GM12865 (cell line): Measurements from ENCODE around the gene TENT5C.

Experiments
- DNase-seq: peaks from one replicate; pipeline ENCODE4 v3.0.0; 2010; ENCODE audit warnings: low read depth
- H3K4me3 ChIP-seq: 2 replicates; pipeline ENCODE4 v1.5.1; 2011; ENCODE audit warnings: mild to moderate bottlenecking, low read depth, low read length, control low read depth
- TF ChIP-seq, protein P1 (sequence below): IDR thresholded peaks from 2 replicates; pipeline ENCODE4 v1.5.1; 2011; ENCODE audit warnings: low read length, control low read depth, low read depth, inconsistent platforms; ENCODE audit not compliant: insufficient read depth; ENCODE audit errors: missing control alignments

Gene TENT5C

DNA sequence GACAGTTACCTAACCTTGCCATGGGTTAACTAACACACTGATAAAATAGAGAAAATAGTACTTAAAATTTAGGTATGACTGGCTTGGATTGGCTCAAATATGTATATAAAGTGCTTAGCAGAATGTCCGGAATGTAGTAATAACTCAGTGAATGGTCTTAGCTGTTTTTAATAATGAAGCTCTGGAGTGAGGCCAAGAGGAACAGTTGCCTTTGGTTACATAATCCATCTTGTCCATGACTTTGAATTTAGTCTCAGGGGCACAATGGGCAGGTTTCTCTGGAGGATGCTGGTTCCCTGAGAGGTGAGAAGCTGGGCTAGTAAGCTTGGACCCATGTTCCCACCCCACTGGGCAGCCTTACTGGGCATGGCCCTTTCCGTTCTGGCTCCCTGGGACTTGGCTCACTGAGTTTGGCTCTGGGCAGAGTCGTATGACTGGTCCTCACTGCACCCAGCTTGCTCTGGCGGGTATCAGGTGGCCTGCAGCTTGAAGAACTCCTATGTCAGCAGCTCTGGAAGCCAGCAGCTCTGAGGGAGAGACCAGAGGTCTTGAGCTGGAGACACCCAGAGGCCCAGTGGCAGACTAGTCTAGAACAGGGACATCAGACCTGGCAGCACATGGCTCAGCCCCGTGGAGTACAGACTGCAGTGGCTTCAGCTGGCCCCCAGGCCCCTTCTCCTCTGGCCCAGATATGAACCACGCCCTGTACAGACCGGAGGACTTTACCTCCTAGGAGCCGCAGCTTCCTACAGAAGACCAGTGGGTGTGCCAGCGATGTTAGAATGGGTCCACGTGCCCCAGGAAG lies 40.4 kb downstream of the TENT5C start:
- TF ChIP-seq, protein P1, sequence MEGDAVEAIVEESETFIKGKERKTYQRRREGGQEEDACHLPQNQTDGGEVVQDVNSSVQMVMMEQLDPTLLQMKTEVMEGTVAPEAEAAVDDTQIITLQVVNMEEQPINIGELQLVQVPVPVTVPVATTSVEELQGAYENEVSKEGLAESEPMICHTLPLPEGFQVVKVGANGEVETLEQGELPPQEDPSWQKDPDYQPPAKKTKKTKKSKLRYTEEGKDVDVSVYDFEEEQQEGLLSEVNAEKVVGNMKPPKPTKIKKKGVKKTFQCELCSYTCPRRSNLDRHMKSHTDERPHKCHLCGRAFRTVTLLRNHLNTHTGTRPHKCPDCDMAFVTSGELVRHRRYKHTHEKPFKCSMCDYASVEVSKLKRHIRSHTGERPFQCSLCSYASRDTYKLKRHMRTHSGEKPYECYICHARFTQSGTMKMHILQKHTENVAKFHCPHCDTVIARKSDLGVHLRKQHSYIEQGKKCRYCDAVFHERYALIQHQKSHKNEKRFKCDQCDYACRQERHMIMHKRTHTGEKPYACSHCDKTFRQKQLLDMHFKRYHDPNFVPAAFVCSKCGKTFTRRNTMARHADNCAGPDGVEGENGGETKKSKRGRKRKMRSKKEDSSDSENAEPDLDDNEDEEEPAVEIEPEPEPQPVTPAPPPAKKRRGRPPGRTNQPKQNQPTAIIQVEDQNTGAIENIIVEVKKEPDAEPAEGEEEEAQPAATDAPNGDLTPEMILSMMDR = no peak
- H3K4me3 ChIP-seq = no peak overlapping the region
- DNase-seq = no peak

DNA sequence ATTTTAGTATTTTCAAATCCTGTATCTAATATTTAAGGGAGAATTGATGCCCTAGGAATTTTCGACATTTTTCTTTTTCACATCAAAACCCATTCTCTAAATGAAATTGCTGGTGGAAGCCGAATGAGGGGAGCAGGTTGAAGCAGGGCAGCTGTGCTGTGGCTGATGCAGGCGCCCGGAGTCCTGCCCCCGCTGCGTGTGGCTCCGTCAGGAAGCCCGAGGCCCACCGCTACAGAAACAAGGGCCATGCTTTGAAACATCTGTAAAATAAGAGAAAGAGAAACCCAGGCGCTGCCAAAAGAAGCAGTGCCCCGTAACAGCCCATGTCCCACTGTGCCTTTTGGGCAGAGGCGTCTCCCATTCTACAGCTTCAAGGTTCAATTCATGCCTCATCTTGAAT lies 41.1 kb downstream of the TENT5C start:
- no peak for DNase-seq
- TF ChIP-seq, protein P1 = no peak
- no peak overlapping the region for H3K4me3 ChIP-seq

DNA sequence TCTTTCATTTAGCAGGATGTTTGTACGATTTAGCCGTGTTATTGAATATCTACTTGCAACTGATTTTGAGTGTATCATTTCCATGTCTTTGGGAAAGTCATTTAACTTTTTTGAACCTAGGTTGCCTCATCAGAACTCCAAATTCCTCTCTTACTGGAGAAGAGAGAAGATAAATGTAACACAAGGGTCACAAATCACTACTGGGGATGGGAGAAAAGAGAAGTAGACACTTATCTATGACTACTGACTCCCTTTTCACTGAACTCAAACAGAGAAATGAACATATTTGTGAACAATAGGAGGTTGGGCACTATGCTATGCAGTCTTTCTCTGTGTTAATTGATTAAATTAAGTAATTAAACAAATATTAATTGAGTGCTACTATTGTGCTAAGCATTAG lies 42.2 kb downstream of the TENT5C start:
- TF ChIP-seq, protein P1 = no peak
- no peak overlapping the region for H3K4me3 ChIP-seq
- no peak for DNase-seq

DNA sequence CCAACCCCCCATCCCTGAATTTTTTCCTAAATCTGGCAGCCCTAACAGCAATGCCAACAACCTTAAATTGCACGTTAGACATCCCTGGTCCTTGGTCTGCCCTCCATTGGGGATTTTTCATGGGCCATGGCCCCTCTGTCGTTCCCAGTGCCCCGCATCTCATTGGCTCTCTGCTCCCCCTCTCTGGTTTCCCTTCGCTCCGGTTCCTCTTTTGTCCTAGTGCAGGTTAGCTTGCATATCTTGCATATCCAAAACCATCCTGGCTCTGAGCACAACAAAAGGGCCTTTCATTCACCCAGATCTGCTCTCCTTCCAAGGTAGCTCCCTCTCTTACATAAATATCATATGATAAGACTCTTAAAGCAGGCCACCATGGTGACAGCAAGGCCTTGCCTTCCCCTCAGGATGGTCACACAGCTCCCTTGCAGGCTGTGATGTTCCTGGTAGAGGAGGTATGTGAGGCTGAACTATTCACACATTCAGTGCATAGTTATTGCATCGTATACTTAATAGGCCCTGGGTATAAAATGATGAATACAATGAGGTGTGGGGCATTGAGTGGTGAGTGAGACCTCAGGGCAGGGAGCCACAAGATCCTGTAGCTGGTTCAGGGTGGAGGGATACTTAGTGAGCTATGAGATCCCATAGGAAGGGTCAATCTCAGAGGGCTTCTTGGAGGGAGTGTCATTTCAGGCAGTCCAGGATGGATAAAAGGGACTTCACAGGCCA lies 45.2 kb downstream of the TENT5C start:
- no peak overlapping the region for H3K4me3 ChIP-seq
- no peak for DNase-seq
- TF ChIP-seq, protein P1 = no peak

DNA sequence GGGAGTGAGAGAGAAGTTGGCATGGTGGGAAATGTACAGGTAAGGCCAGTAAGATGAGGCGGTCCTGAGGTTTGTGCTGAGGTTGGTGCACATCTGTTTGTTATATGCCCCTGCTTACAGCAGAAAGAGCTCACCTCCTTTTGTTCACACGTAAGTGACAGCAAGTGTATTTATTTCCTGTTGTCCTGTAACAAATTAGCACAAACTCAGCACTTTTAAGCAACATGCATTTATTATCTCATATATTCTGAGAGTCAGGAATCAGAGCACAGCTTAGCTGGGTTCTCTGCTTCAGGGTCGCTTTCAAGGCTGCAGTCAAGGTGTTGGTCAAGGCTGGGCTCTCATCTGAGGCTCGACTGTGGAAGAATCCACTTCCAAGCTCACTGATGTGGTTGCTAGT lies 45.8 kb downstream of the TENT5C start:
- no peak for DNase-seq
- no peak overlapping the region for H3K4me3 ChIP-seq
- TF ChIP-seq, protein P1 = no peak

DNA sequence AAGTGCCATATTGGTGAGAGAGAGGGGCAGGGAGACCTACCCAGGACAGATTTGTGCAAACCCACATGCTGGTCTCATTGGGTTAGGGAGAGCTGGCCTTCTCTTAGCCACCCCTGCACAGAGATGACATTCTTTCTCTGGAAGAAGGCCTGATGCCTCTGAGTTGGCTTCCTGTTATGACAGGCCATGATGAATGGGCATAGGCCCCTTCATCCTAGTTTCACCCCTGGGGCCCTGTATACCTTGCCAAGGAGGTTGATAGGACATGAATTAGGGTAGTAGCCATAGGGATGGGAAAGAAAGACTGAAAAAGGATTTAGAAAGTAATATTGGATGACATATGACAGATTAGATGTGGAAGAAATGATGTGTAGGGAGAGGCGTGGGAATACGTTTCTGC lies 46.6 kb downstream of the TENT5C start:
- no peak for DNase-seq
- TF ChIP-seq, protein P1 = no peak
- H3K4me3 ChIP-seq = no peak overlapping the region

DNA sequence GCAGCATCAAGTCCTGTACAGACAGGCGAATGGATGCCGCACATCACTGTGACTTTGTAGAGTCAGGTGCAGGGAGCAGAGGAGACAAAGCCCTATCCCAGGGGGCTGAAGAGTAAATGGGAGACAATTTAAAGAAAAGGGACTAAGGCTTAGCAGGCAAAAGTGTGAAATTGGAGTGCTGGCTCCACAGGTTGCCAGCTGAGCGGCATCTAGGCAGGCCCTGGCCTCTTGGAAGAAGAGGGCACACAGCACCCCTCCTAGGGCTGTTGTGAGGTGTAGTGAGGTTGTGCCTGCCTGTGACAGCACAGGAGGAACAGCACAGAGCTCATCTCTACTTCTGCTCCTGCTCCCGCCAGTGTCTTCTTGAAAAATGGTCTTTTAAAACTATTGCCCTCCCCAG lies 47.3 kb downstream of the TENT5C start:
- TF ChIP-seq, protein P1 = no peak
- no peak overlapping the region for H3K4me3 ChIP-seq
- DNase-seq = no peak
